Measurements from ENCODE around the gene UVRAG.

Gene UVRAG

DNA sequence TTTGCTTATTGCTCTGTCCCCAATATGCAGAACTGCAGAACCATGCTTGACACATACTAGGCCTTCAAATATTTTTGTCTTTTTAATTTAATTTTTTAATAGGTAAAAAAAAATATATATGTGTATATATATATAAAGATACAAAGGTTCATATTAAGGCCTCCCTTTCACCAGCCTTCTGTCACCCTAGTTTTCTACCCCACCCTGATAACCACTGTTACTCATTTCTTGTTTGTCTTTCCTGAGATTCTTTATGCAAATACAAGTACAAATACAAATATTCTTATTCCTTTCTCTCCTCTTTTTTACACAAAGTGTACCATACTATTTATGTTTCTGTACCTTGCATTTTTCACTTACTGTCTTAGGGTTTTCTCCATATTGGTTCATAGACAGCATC is 43.0 kb downstream of the UVRAG start:
- H3K36me3 ChIP-seq (ENCODE audit: insufficient read depth) = no peaks in the 10 kb centered on the region; the same call in 1 of the 2 replicates
- H3K4me1 ChIP-seq (ENCODE audit: low read depth, poor library complexity, severe bottlenecking) = no peaks in the 10 kb centered on the region
- no peak overlapping the region for H2AFZ ChIP-seq (ENCODE audit: low read depth)
- H3K9ac ChIP-seq = no peak overlapping the region
- no peak overlapping the region for H3K27ac ChIP-seq
- peaks cover 4% of the 10 kb centered on the region; the same call in 1 of the 2 replicates for H4K20me1 ChIP-seq (ENCODE audit: insufficient read depth)
- H3K4me2 ChIP-seq = no peak overlapping the region
- H3K4me3 ChIP-seq (IDR thresholded peaks at IDR 0.05; ENCODE audit: insufficient read depth, low read depth, low read length) = no peak overlapping the region
- no peaks in the 10 kb centered on the region for H3K27me3 ChIP-seq (ENCODE audit: insufficient read depth, low read depth)
- H3K79me2 ChIP-seq (ENCODE audit: insufficient read depth, low read depth) = 0 out of 2 replicates have a peak, but pooled peaks cover 9% of the 10 kb centered on the region
- TF ChIP-seq, protein P1, sequence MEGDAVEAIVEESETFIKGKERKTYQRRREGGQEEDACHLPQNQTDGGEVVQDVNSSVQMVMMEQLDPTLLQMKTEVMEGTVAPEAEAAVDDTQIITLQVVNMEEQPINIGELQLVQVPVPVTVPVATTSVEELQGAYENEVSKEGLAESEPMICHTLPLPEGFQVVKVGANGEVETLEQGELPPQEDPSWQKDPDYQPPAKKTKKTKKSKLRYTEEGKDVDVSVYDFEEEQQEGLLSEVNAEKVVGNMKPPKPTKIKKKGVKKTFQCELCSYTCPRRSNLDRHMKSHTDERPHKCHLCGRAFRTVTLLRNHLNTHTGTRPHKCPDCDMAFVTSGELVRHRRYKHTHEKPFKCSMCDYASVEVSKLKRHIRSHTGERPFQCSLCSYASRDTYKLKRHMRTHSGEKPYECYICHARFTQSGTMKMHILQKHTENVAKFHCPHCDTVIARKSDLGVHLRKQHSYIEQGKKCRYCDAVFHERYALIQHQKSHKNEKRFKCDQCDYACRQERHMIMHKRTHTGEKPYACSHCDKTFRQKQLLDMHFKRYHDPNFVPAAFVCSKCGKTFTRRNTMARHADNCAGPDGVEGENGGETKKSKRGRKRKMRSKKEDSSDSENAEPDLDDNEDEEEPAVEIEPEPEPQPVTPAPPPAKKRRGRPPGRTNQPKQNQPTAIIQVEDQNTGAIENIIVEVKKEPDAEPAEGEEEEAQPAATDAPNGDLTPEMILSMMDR (conservative IDR thresholded peaks at IDR 0.05; ENCODE audit: low read depth, low read length) = no peak

DNA sequence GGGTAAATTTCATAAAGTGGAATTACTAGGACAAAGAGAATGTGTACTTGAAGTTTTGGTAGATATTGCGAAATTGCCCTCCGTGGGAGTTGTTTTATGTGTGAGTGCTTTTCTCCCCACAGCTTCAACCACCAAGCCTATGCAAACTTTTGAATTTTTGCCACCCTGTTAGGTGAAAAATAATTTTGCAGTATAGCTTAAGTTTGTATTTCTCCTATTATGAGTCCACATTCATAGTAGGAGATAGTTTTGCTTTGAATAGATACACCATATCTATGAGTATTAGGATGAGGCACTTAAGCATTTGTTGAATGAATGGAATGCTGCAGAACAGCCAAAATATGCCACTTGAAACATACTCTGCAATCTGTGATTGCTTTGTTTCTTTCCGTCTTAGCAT is 43.6 kb downstream of the UVRAG start:
- Histone ChIP-seq H3K79me2 (ENCODE audit: insufficient read depth, low read depth) (0 out of 2 replicates have a peak, but pooled peaks cover 9% of the 10 kb centered on the region), H3K4me3 (IDR thresholded peaks at IDR 0.05; ENCODE audit: insufficient read depth, low read depth, low read length) (no peak overlapping the region), H4K20me1 (ENCODE audit: insufficient read depth) (peaks cover 4% of the 10 kb centered on the region; the same call in 1 of the 2 replicates), H3K4me1 (ENCODE audit: low read depth, poor library complexity, severe bottlenecking) (no peaks in the 10 kb centered on the region), H3K9ac (no peak overlapping the region), H3K4me2 (no peak overlapping the region), H3K27me3 (ENCODE audit: insufficient read depth, low read depth) (no peaks in the 10 kb centered on the region), H2AFZ (ENCODE audit: low read depth) (no peak overlapping the region), H3K36me3 (ENCODE audit: insufficient read depth) (no peaks in the 10 kb centered on the region; the same call in 1 of the 2 replicates), H3K27ac (no peak overlapping the region)
- TF ChIP-seq, protein P1 (conservative IDR thresholded peaks at IDR 0.05; ENCODE audit: low read depth, low read length) = no peak

DNA sequence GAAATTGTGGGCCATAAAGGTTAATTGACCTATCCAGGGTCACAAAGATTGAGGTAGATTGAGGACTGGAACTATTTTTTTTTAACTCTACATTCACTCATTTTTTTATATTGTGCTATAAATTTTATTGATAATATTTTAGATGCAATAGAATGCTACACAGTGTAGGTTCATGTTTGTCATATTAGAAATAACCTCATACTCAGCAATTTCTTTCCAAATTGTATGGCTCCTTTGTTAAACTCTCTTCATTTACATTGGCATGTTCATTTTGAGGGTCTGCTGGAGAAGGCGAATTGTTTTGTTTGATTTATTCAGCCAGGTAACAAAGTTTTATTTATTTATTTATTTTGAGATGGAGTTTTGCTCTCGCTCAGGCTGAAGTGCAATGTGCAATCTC is 44.6 kb downstream of the UVRAG start:
- H3K4me3 ChIP-seq (IDR thresholded peaks at IDR 0.05; ENCODE audit: insufficient read depth, low read depth, low read length) = no peak overlapping the region
- H3K36me3 ChIP-seq (ENCODE audit: insufficient read depth) = no peaks in the 10 kb centered on the region; the same call in 1 of the 2 replicates
- H3K9ac ChIP-seq = no peak overlapping the region
- no peak overlapping the region for H3K27ac ChIP-seq
- peaks cover 1% of the 10 kb centered on the region; the same call in 1 of the 2 replicates for H4K20me1 ChIP-seq (ENCODE audit: insufficient read depth)
- no peak overlapping the region for H3K4me2 ChIP-seq
- no peaks in the 10 kb centered on the region for H3K4me1 ChIP-seq (ENCODE audit: low read depth, poor library complexity, severe bottlenecking)
- H3K79me2 ChIP-seq (ENCODE audit: insufficient read depth, low read depth) = 0 out of 2 replicates have a peak, but pooled peaks cover 9% of the 10 kb centered on the region
- H2AFZ ChIP-seq (ENCODE audit: low read depth) = no peak overlapping the region
- no peaks in the 10 kb centered on the region for H3K27me3 ChIP-seq (ENCODE audit: insufficient read depth, low read depth)
- TF ChIP-seq, protein P1 (conservative IDR thresholded peaks at IDR 0.05; ENCODE audit: low read depth, low read length) = no peak

DNA sequence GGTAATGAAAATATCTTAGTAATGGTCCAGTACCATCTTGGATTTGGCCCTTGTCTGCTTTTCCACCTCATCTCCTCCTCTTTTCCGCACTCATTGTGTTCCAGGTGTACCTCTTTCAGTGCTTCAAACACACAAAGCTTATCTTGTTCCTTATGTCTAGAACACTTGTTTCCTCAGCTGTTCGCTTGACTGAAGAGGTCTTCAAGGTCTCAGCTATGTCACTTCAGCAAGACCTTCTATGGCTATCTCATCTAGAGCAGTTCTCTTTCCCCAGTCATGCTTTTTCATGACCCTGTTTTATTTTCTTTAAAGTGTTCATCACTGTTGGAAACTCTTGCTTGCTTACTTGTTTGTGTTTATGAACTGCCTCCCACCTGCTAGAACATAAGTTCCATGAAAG is 47.4 kb downstream of the UVRAG start:
- H3K9ac ChIP-seq = no peak overlapping the region
- H3K79me2 ChIP-seq (ENCODE audit: insufficient read depth, low read depth) = 0 out of 2 replicates have a peak, but pooled peaks cover 5% of the 10 kb centered on the region
- H3K4me2 ChIP-seq = no peak overlapping the region
- no peak overlapping the region for H2AFZ ChIP-seq (ENCODE audit: low read depth)
- TF ChIP-seq, protein P1 (conservative IDR thresholded peaks at IDR 0.05; ENCODE audit: low read depth, low read length) = no peak
- H3K4me3 ChIP-seq (IDR thresholded peaks at IDR 0.05; ENCODE audit: insufficient read depth, low read depth, low read length) = no peak overlapping the region
- H4K20me1 ChIP-seq (ENCODE audit: insufficient read depth) = no peaks in the 10 kb centered on the region
- H3K4me1 ChIP-seq (ENCODE audit: low read depth, poor library complexity, severe bottlenecking) = peaks cover under 1% of the 10 kb centered on the region
- H3K27ac ChIP-seq = no peak overlapping the region
- no peaks in the 10 kb centered on the region; the same call in 1 of the 2 replicates for H3K36me3 ChIP-seq (ENCODE audit: insufficient read depth)
- no peaks in the 10 kb centered on the region for H3K27me3 ChIP-seq (ENCODE audit: insufficient read depth, low read depth)
